CD14-positive monocyte (primary cell): ENCODE results near the gene ADORA2A. TPM values are rescaled to one million over a fixed set of nuclear protein-coding genes. Genes with fewer than 3 reads are reported as not detected.

Experiments used
- DNase-seq, 3 donors: peaks; one replicate each; pipeline ENCODE4 v3.0.0-alpha.2; 2011 to 2022
- H2AFZ ChIP-seq: 2 replicates; pipeline ENCODE4 v1.6.0; 2012; ENCODE audit warnings: mild to moderate bottlenecking, low read depth, low read length, inconsistent platforms; ENCODE audit not compliant: insufficient read depth, poor library complexity, severe bottlenecking
- H3K27ac ChIP-seq, 2 donors: 1 replicate in 1 of 2; 2 replicates in 1 of 2; pipeline ENCODE4 v1.5.1; 2012 to 2013; ENCODE audit warnings: low read length in 2 of 2, control low read depth in 1 of 2, inconsistent platforms in 1 of 2, low read depth in 1 of 2, mild to moderate bottlenecking in 1 of 2
- H3K27me3 ChIP-seq, 2 donors: one replicate each; pipeline versions ENCODE4 v1.6.0 to v1.6.1; 2011 to 2013; ENCODE audit warnings: low read length in 2 of 2; ENCODE audit not compliant: control insufficient read depth in 2 of 2, insufficient read depth in 2 of 2
- H3K36me3 ChIP-seq, 2 donors: replicated peaks in 1 of 2; 1 replicate in 1 of 2; 2 replicates in 1 of 2; pipeline versions ENCODE4 v1.5.1 to v1.6.1; 2012 to 2013; ENCODE audit warnings: low read length in 2 of 2, control low read depth in 1 of 2, inconsistent platforms in 1 of 2, mild to moderate bottlenecking in 1 of 2; ENCODE audit not compliant: insufficient read depth in 2 of 2, control insufficient read depth in 1 of 2
- H3K4me1 ChIP-seq, 2 donors: 1 replicate in 1 of 2; 2 replicates in 1 of 2; pipeline versions ENCODE4 v1.5.1 to v1.6.1; 2012 to 2013; ENCODE audit warnings: low read length in 2 of 2, control low read depth in 1 of 2, inconsistent platforms in 1 of 2, mild to moderate bottlenecking in 1 of 2, moderate library complexity in 1 of 2; ENCODE audit not compliant: insufficient read depth in 2 of 2, control insufficient read depth in 1 of 2
- H3K4me2 ChIP-seq: replicated peaks from 2 replicates; pipeline ENCODE3; 2012; ENCODE audit warnings: low read length, moderate library complexity, mild to moderate bottlenecking; ENCODE audit not compliant: poor library complexity, severe bottlenecking; ENCODE audit errors: extremely low read depth
- H3K4me3 ChIP-seq, 3 experiments: fragments of 200-600 bp in 1 of 3; sonication (generic) in 1 of 3; replicated peaks in 1 of 3; 1 replicate in 2 of 3; 2 replicates in 1 of 3; pipeline ENCODE4 v1.5.1; 2011 to 2013; ENCODE audit warnings: low read length in 3 of 3, mild to moderate bottlenecking in 3 of 3, control low read depth in 2 of 3, low read depth in 2 of 3, inconsistent platforms in 1 of 3, moderate library complexity in 1 of 3
- H3K79me2 ChIP-seq: 2 replicates; pipeline ENCODE4 v1.6.0; 2012; ENCODE audit warnings: mild to moderate bottlenecking, control low read depth, inconsistent platforms, low read length, moderate library complexity; ENCODE audit not compliant: insufficient read depth
- H3K9ac ChIP-seq: 2 replicates; pipeline ENCODE4 v1.6.0; 2017; ENCODE audit warnings: low read length, mild to moderate bottlenecking; ENCODE audit not compliant: insufficient read depth, poor library complexity, severe bottlenecking
- H3K9me3 ChIP-seq, 2 donors: replicated peaks in 1 of 2; 1 replicate in 1 of 2; 2 replicates in 1 of 2; pipeline versions ENCODE4 v1.5.1 to v1.6.1; 2012 to 2013; ENCODE audit warnings: low read length in 2 of 2, control low read depth in 1 of 2; ENCODE audit not compliant: control insufficient read depth in 1 of 2, insufficient read depth in 1 of 2
- H4K20me1 ChIP-seq: 2 replicates; pipeline ENCODE4 v1.6.0; 2012; ENCODE audit warnings: mild to moderate bottlenecking, low read length, control low read depth, moderate library complexity; ENCODE audit not compliant: insufficient read depth
- H3K27ac Mint-ChIP-seq, 7 donors: one replicate each; pipeline ENCODE4 v1.8.0; 2020; ENCODE audit warnings: mild to moderate bottlenecking in 7 of 7, mixed read lengths in 7 of 7, moderate library complexity in 6 of 7, inconsistent platforms in 2 of 7
- H3K27me3 Mint-ChIP-seq, 3 donors: one replicate each; pipeline ENCODE4 v1.8.0; 2021 to 2022; ENCODE audit warnings: low read depth in 3 of 3, mild to moderate bottlenecking in 3 of 3, mixed read lengths in 3 of 3, moderate library complexity in 3 of 3, inconsistent platforms in 1 of 3
- H3K36me3 Mint-ChIP-seq, 2 donors: one replicate each; pipeline ENCODE4 v1.8.0; 2020; ENCODE audit warnings: mixed read lengths in 2 of 2, inconsistent platforms in 1 of 2, mild to moderate bottlenecking in 1 of 2
- H3K4me1 Mint-ChIP-seq: one replicate; pipeline ENCODE4 v1.8.0; 2020; ENCODE audit warnings: mild to moderate bottlenecking, mixed read lengths
- H3K4me3 Mint-ChIP-seq, 2 donors: one replicate each; pipeline ENCODE4 v1.8.0; 2020; ENCODE audit warnings: mild to moderate bottlenecking in 2 of 2, mixed read lengths in 2 of 2, moderate library complexity in 1 of 2
- H3K9me3 Mint-ChIP-seq, 7 donors: one replicate each; pipeline ENCODE4 v1.8.0; 2020 to 2022; ENCODE audit warnings: mixed read lengths in 7 of 7, mild to moderate bottlenecking in 6 of 7, moderate library complexity in 6 of 7, inconsistent platforms in 2 of 7
- CTCF ChIP-seq: fragments of 200-600 bp; IDR thresholded peaks from one replicate; pipeline ENCODE4 v1.8.0; 2022; ENCODE audit warnings: antibody characterized with exemption, mild to moderate bottlenecking
- WGBS: methylation state at CpG from one replicate; pipeline ENCODE4 v1.1.5; 2013; ENCODE audit warnings: missing lambda C conversion rate; ENCODE audit not compliant: insufficient coverage; 5-methylcytosine and 5-hydroxymethylcytosine counted together
- intact Hi-C, 2 donors: fragments of 100-400 bp; cut with micrococcal nuclease; formaldehyde crosslinking; loops; one replicate each; pipeline versions ENCODE4 v1.15.0 to v1.15.1; 2023
- polyA plus RNA-seq, 3 donors: library from polyadenylated mRNA; depleted of rRNA in 1 of 3; unstranded in 2 of 3; stranded (reverse) in 1 of 3; fragments of 300-500 nt in 2 of 3; fragments of >200 nt in 1 of 3; fragmentation: Illumina TruSeq in 2 of 3; gene quantifications; 1 replicate in 2 of 3; 2 replicates in 1 of 3; pipeline ENCODE4 v1.2.3, GENCODE V29; 2012 to 2021

Gene ADORA2A
- polyA plus RNA-seq, 3 donors = 5.8 to 10.2 (median 6.5) TPM

DNA sequence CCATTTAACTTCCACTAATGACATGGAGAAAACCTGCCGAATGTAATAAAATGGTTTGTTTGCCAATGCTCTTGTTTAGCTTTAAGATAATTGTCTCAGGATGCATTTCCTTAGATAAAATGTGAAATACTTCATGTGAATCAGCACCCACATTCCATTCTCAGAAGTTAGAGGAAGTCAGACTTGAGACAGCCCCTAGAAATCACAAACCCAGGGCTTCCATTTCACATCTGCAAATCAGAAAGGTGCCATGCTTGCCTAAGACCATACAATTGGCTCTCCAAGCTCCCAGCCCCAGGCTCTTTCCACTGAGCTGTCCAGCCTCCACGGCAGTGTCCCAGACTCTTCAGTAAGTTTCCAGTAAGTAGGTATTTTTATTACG is 35.6 kb upstream of the ADORA2A start:
- intact Hi-C loops = no loop called here
- no CpG with 5 or more reads among the region's 3 CpGs for WGBS

GRCh38 chr22:24392218-24392931 is 35.0 kb upstream of the ADORA2A start:
- Histone ChIP-seq H3K9ac (no peak overlapping the region), H3K27ac (no peak overlapping the region), H4K20me1 (no peaks in the 10 kb centered on the region), H3K36me3 (peaks cover 9 to 31% of the 10 kb centered on the region in 2 donors), H3K9me3 (no peaks in the 10 kb centered on the region), H3K4me1 (peaks cover 6 to 9% of the 10 kb centered on the region in 2 donors), H3K27me3 (no peaks in the 10 kb centered on the region), H3K4me2 (no peak overlapping the region), H3K4me3 (no peak overlapping the region), H2AFZ (no peak overlapping the region), H3K79me2 (no peaks in the 10 kb centered on the region)
- H3K4me1 Mint-ChIP-seq = peaks cover 24% of the 10 kb centered on the region
- no peaks in the 10 kb centered on the region for H3K27me3 Mint-ChIP-seq
- H3K27ac Mint-ChIP-seq = peak overlapping the region in 1 of 7 donors; percentile 63
- intact Hi-C loops = no loop called here
- no peaks in the 10 kb centered on the region for H3K9me3 Mint-ChIP-seq
- DNase-seq = no peak
- 90% methylated on average over 1 of the region's 4 CpGs for WGBS
- no peak for TF ChIP-seq CTCF
- H3K4me3 Mint-ChIP-seq = no peak overlapping the region
- peaks cover 30 to 31% of the 10 kb centered on the region in 2 donors for H3K36me3 Mint-ChIP-seq

More for the DNA sequence above, 35.6 kb upstream of the ADORA2A start:
- Histone ChIP-seq H3K36me3 (peaks cover 8 to 26% of the 10 kb centered on the region in 2 donors), H3K9me3 (no peaks in the 10 kb centered on the region), H3K79me2 (no peaks in the 10 kb centered on the region), H3K4me2 (no peak overlapping the region), H3K9ac (no peak overlapping the region), H3K27me3 (no peaks in the 10 kb centered on the region), H4K20me1 (no peaks in the 10 kb centered on the region), H3K4me3 (no peak overlapping the region), H3K27ac (no peak overlapping the region), H2AFZ (no peak overlapping the region), H3K4me1 (peaks cover 6 to 9% of the 10 kb centered on the region in 2 donors)
- H3K27ac Mint-ChIP-seq = peak overlapping the region in 2 of 7 donors; percentile 12 to 63
- H3K27me3 Mint-ChIP-seq = no peaks in the 10 kb centered on the region
- no peak for DNase-seq
- no peaks in the 10 kb centered on the region for H3K9me3 Mint-ChIP-seq
- TF ChIP-seq CTCF = no peak
- H3K36me3 Mint-ChIP-seq = peaks cover 27 to 29% of the 10 kb centered on the region in 2 donors
- H3K4me3 Mint-ChIP-seq = no peak overlapping the region
- peaks cover 24% of the 10 kb centered on the region for H3K4me1 Mint-ChIP-seq
